Mononuclear cell (primary cell): ENCODE measurements around the gene ASIC3. TPM values are rescaled to one million over a fixed set of nuclear protein-coding genes. Genes with fewer than 3 reads are reported as not detected.

ENCODE experiments used
- H3K27me3 ChIP-seq: 2 replicates; pipeline ENCODE4 v1.6.0; 2011; ENCODE audit warnings: low read length, control low read depth; ENCODE audit not compliant: insufficient read depth
- H3K4me1 ChIP-seq: 2 replicates; pipeline ENCODE4 v1.5.1; 2011; ENCODE audit warnings: mild to moderate bottlenecking, low read length, control low read depth; ENCODE audit not compliant: insufficient read depth
- H3K4me3 ChIP-seq: 2 replicates; pipeline ENCODE4 v1.5.1; 2011; ENCODE audit warnings: mild to moderate bottlenecking, low read length, moderate library complexity
- H3K9me3 ChIP-seq: 2 replicates; pipeline ENCODE4 v1.5.1; 2011; ENCODE audit warnings: low read depth, mild to moderate bottlenecking, control low read depth, low read length
- total RNA-seq: library from RNA; depleted of rRNA; stranded (reverse); fragments of >200 nt; gene quantifications from one replicate; pipeline ENCODE4 v1.2.3, GENCODE V29; 2012

ASIC3 gene
- total RNA-seq, 1 donor, result 0.84 TPM

DNA sequence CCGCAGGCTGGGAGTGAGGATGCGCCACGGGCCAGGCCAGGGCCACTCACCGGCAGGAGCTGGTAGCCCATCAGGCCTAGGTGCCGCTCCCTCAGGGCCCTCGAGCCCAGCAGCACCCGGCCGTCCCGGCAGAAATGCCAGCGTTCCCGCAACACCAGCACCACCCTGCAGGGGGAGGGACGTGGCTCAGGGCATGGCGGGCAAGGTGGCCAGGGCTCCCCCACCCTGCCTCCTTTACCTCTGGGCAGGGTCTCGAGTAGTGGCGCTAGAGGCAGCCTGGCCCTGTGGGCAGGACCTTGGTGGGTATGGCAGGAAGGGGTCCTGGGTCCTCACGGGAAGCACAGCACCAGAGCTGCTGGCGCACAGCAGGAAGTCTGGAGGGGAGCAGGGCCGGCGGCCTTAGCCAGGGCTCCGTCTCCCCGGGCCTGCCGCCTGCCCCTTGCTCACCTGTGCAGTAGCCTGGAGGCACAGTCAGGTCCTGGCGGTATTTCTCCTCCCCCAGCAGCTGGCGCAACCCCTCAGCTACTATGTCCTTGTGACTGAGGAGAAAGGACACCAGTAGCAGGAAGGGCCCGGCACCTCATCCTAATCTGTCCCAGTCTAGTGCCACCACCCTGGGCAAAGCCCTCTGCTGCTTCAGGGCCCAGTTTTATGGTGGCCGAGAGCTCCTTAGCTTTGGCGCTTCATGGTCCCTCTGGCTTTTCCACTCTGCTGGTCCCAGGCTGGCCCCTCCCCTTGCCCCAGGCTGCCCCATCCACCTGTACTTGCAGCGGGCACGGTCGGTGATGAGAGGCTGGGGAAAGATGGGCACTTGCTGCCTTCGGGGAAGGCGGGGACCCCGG, 28.8 kb downstream of the ASIC3 start:
- H3K4me3 ChIP-seq, result no peak overlapping the region
- no peaks in the 10 kb centered on the region for H3K27me3 ChIP-seq
- H3K9me3 ChIP-seq, result no peaks in the 10 kb centered on the region
- peaks cover 33% of the 10 kb centered on the region for H3K4me1 ChIP-seq

- Histone ChIP-seq H3K9me3 (no peaks in the 10 kb centered on the region), H3K4me1 (peaks cover 39% of the 10 kb centered on the region), H3K4me3 (no peak overlapping the region), H3K27me3 (no peaks in the 10 kb centered on the region)
Measured at GRCh38 chr7:151077705-151078232, 29.4 kb downstream of the ASIC3 start.

DNA sequence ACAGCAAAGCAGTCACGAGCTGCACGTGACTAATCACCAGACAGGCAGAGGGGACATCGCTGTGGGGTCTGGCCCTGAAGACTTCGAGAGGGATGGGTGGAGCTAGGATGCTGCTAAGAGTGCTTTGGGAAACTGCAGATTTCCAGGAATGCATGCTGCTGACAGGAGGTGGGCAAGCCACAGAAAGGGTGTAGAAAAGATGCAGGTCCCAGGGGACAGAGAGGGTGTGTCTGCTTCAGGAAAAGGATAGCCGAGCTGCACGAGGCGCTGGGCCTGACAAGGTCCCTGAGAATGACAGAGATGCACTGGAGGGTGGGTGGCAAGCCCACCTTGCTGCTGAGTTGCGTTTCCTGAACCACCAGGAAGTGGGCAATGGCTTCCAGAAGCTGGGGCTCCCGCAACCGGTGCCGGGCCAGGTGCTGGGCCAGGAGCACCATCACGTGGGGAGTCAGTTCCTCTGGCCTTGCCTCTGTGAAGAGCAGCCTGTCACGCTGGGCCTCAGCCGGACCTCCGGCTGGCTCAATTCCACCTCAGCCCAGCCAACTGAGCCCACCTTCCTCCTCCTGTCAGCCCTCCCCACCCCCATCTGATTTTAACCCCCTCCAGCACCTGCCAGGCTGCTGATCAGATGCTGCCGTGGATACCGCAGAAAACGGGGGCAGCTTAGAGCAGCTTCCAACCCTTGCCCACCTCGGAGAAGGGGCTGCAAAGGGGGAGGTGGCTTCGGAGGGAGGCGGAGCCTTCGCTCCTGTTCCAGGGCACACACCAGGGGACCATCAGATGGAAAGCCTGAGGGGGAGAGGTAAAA, 30.1 kb downstream of the ASIC3 start:
- Histone ChIP-seq H3K4me1 (peaks cover 41% of the 10 kb centered on the region), H3K27me3 (no peaks in the 10 kb centered on the region), H3K9me3 (no peaks in the 10 kb centered on the region), H3K4me3 (no peak overlapping the region)

GRCh38 chr7:151079199-151079910, 31.0 kb downstream of the ASIC3 start:
- H3K4me3 ChIP-seq, result no peak overlapping the region

DNA sequence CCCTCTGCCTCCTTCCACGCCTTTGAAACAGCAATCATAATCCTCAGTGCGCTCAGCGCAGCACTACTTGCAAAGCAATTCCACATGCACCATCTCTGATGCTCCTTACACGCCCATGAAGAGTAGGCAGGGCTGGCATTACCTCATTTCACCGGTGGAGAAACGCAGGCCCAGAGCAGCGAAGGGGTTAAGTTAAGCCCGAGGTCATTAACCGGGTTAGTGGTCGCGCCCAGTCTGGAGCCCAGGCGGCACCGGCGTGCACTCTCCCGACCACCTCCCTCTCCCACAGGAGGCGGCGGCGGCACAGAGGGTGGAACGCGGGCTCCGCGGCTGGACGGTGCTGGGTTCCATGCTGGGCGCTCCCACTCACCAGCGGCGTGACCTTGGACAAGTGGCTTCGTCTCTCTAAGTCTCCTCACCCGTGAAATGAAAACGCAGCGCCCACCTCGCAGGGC, 31.8 kb downstream of the ASIC3 start:
- peak overlapping the region; percentile 83 for H3K4me3 ChIP-seq
- H3K9me3 ChIP-seq, result no peaks in the 10 kb centered on the region
- H3K27me3 ChIP-seq, result peaks cover under 1% of the 10 kb centered on the region
- H3K4me1 ChIP-seq, result peaks cover 48% of the 10 kb centered on the region

More at GRCh38 chr7:151079199-151079910, 31.0 kb downstream of the ASIC3 start:
- Histone ChIP-seq H3K9me3 (no peaks in the 10 kb centered on the region), H3K27me3 (no peaks in the 10 kb centered on the region), H3K4me1 (peaks cover 48% of the 10 kb centered on the region)

DNA sequence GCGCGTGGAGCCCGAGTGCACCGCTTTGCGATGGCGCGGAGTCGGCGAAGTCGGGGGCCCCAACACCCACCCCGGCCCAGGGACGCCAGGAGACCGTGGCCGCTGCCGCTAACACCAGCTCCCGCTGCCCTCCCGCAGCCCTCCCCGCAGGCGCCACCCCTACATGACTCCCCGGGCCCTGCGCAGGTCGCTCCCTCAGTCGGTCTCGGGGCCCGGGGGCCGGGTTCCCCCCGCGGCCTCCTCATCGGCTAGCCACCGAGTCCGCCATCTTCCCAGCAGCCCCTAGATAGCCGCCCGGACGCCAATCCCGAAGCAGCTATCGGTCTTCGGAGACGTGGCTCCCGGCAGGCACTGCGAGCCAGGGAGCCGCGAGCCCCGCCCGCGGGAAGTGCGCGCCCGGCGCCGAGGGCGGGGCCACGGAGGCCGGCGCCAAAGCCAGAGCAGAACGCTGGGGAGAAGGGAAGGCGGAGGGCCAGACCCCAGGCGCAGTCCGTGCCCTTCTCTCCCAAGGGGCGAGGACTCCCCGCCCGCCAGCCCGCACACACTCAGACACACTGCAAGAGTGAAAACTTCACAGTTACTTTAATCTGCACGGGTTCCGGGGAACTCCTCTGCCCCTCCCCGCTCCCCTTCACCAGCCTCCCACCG, 32.3 kb downstream of the ASIC3 start, which contains the start of gene FASTK:
Gene FASTK (minus strand): TSS at position 288 of the 648 bp plus-strand sequence. CDS start 43 bp downstream, at position 245.
- H3K4me3 ChIP-seq, result peak within 1 kb of the TSS; percentile 83

GRCh38 chr7:151081170-151082101, 33.1 kb downstream of the ASIC3 start:
- H3K4me1 ChIP-seq, result peaks cover 57% of the 10 kb centered on the region
- peak overlapping the region; percentile 83 for H3K4me3 ChIP-seq
- no peaks in the 10 kb centered on the region for H3K9me3 ChIP-seq
- peaks cover 6% of the 10 kb centered on the region for H3K27me3 ChIP-seq

More for the DNA sequence above, 32.3 kb downstream of the ASIC3 start, which contains the start of gene FASTK:
- peaks cover 6% of the 10 kb centered on the region for H3K27me3 ChIP-seq
- peaks cover 53% of the 10 kb centered on the region for H3K4me1 ChIP-seq
- no peaks in the 10 kb centered on the region for H3K9me3 ChIP-seq

DNA sequence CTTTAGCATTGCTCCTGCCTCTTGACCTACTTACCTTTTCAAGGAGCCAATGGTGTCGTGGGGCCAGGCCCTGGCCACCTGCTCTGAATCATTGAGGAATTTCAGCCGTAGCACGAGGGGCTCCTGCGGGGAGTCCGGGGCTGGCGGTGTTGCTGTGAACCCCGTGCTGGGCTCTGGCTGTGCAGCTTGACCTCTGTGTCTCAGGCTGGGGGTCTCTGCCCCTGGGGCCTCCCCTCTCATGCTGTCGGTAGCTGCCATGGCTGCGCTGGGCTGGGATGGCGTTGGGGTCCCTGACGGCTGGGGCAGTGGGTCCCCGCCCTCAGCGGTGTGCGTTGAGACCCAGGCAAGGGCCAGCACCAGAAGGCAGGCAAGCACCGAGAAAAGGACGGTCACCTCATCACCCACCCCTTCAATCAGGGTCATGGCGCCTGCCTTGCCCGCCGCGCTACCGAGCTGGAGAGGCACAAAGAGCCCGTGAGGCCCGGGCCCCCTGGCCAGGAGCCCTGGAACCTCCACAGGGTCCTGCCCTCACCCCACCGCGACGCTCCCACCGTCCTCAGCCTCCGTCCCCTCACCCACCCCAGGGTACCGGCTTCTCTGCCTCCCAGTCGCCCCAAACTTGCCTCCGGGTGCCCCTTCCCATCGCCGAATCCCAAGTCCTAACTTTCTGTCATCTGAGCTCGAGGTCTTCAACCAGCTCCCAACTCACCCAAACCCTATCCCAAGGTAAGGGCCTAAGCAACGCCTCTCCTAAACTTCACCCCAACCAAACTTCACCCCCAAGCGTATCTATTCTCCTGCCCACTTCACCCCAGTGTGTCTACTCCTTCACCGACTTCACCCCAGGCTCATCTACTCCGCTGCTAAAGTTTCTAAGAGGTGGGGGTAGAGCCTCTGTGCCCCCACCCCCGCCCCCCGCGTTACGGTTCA, 34.1 kb downstream of the ASIC3 start:
- H3K4me3 ChIP-seq, result peak overlapping the region; percentile 54
- H3K9me3 ChIP-seq, result no peaks in the 10 kb centered on the region
- peaks cover 63% of the 10 kb centered on the region for H3K4me1 ChIP-seq
- H3K27me3 ChIP-seq, result peaks cover 6% of the 10 kb centered on the region

DNA sequence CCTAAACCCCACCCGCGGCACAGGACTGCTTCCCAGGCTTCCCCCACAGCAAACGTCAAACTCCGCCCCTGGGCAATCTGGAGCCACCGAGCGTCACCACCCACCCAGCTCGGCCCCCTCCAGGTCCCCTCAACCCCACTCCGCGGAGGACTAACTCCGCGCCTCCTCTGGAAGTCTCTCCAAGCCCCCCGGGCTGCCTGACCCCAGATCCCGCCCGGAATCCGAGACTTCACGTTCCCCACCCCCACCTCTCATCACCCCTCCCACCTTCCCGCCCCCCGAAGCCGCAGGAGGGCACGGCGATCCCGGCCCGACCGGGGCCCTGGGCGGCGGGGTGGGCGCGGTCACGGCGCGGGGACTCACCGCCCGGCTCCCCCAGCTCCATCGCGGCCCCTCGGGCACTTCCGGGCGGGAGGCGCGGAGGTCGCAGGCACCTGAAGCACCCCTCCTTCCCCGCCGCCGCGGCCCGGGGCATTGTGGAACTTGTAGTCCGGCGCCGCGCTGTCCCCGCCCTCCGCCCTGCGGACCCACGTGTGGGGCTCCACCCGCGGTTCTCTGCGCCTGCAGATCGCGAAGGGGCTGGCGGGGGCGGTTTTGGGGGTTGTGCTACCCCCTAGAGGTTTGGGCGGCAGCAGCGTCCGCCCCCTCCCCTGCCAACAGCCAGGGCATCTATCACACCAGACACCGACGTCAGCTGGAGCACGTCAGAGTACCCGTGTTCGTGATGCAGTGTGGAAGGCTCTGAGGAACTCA, 34.9 kb downstream of the ASIC3 start, which contains the start of gene TMUB1:
Gene TMUB1 (minus strand): TSS at position 423 of the 753 bp plus-strand sequence. CDS start 930 bp downstream, outside the sequence.
- H3K4me3 ChIP-seq, result peak within 1 kb of the TSS; percentile 54

DNA sequence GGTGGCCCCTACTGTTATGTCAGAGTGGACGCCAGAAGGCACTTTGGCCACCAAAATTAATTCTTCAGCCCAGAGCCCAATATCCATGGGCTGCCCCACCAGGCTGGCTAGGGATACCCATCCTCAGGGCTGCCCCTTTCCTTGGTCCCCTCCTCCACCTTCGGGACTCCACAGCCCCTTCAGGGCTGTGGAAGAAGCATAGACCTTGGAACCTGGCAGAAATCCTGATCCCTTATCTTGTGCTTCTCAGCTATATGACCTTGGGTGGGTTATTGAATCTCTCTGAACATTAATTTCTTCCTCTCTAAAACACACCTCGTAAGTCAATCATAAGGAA, 35.5 kb downstream of the ASIC3 start:
- Histone ChIP-seq H3K4me3 (peak overlapping the region; percentile 54), H3K27me3 (peaks cover 6% of the 10 kb centered on the region), H3K4me1 (peaks cover 72% of the 10 kb centered on the region), H3K9me3 (no peaks in the 10 kb centered on the region)

More for the DNA sequence above, 34.9 kb downstream of the ASIC3 start, which contains the start of gene TMUB1:
- H3K27me3 ChIP-seq, result peaks cover 6% of the 10 kb centered on the region
- H3K9me3 ChIP-seq, result no peaks in the 10 kb centered on the region
- H3K4me1 ChIP-seq, result peaks cover 71% of the 10 kb centered on the region

DNA sequence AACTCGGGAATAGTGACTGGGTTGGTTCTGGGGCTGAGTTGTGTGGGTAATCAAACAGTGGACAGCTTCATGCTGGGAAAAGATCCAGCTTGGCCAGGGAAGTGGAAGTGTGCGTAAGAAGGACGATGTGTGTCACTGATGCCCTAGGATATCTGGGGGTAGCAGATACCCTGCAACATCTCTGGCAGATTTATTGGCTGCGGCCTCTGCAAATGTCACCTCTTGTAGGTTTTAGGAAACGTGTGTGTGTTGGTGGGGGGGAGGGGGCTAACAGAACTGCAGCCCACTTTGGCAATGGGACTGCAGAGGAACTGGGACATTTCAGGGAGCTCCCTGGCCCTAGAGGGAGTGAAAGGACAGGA, 37.0 kb downstream of the ASIC3 start:
- Histone ChIP-seq H3K4me1 (peaks cover 73% of the 10 kb centered on the region), H3K9me3 (no peaks in the 10 kb centered on the region), H3K4me3 (no peak overlapping the region), H3K27me3 (peaks cover 6% of the 10 kb centered on the region)
